ENCODE data around the gene NUP98.

DNA sequence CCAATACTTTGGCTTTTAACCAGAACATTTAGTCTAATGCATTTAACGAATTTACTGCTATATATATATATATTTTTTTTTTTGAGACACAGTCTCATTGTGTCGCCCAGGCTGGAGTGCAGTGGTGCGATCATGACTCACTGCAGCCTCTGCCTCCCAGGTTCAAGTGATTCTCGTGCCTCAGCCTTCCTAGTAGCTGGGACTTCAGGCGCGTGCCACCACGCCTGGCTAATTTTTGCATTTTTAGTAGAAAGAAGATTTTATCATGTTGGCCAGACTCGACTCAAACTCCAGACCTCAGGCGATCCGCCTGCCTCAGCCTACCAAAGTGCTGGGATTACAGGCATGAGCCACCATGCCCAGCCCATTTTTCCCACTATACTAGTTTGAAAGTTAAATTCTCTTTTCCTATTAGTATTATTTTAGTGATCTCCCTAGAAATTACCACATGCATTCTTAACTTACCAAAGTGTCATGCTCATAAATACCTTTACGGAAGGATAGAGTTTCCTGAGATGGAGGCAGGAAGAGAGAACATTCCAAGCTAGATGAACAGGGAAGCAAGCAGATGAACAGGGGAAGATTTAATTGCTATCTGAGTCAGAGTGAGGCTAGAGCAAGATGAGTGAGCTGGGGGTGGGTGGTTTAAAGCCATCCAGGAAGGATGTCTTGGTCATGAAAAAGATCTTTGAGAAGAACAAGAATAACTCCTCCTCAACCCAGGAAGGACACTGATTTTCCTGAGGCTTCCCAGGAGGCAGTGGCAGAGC is 6.6 kb upstream of the NUP98 start:
- TF ChIP-seq, protein P1, sequence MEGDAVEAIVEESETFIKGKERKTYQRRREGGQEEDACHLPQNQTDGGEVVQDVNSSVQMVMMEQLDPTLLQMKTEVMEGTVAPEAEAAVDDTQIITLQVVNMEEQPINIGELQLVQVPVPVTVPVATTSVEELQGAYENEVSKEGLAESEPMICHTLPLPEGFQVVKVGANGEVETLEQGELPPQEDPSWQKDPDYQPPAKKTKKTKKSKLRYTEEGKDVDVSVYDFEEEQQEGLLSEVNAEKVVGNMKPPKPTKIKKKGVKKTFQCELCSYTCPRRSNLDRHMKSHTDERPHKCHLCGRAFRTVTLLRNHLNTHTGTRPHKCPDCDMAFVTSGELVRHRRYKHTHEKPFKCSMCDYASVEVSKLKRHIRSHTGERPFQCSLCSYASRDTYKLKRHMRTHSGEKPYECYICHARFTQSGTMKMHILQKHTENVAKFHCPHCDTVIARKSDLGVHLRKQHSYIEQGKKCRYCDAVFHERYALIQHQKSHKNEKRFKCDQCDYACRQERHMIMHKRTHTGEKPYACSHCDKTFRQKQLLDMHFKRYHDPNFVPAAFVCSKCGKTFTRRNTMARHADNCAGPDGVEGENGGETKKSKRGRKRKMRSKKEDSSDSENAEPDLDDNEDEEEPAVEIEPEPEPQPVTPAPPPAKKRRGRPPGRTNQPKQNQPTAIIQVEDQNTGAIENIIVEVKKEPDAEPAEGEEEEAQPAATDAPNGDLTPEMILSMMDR (conservative IDR thresholded peaks at IDR 0.05): no peak
- no peak for TF ChIP-seq EZH2 (IDR thresholded peaks at IDR 0.05; ENCODE audit: low read depth)
